Central memory CD4-positive, alpha-beta T cell (primary cell): ENCODE results near the gene FBXW5.

Experiments
- DNase-seq: peaks from one replicate; pipeline ENCODE4 v3.0.0; 2022

Gene FBXW5

GRCh38 chr9:136949239-136949816 lies 4.8 kb upstream of the FBXW5 start:
- DNase-seq, result no peak

- DNase-seq, result no peak
These were observed 3.5 kb upstream of the FBXW5 start for GRCh38 chr9:136947955-136948510.

GRCh38 chr9:136947028-136947891 lies 2.7 kb upstream of the FBXW5 start:
- DNase-seq, result no peak

GRCh38 chr9:136946228-136947027 lies 1.9 kb upstream of the FBXW5 start:
- no peak for DNase-seq

GRCh38 chr9:136945333-136946227 lies 1.0 kb upstream of the FBXW5 start:
- DNase-seq, result no peak

GRCh38 chr9:136944212-136944518 lies 373 bp downstream of the FBXW5 start:
- peak; percentile 33 for DNase-seq

- peak; percentile 28 for DNase-seq
These were observed 987 bp downstream of the FBXW5 start for GRCh38 chr9:136943291-136944211.

- no peak for DNase-seq
These were observed 1.7 kb downstream of the FBXW5 start for GRCh38 chr9:136942881-136943230.

GRCh38 chr9:136942112-136942880 lies 2.2 kb downstream of the FBXW5 start:
- no peak for DNase-seq

GRCh38 chr9:136941231-136942111 lies 3.1 kb downstream of the FBXW5 start:
- no peak for DNase-seq

- no peak for DNase-seq
These were observed 3.9 kb downstream of the FBXW5 start for GRCh38 chr9:136940526-136941230.

- no peak for DNase-seq
These were observed 4.5 kb downstream of the FBXW5 start for GRCh38 chr9:136939996-136940525.

- DNase-seq, result no peak
These were observed 5.0 kb downstream of the FBXW5 start for GRCh38 chr9:136939431-136939995.

GRCh38 chr9:136937186-136938001 lies 7.1 kb downstream of the FBXW5 start:
- no peak for DNase-seq

GRCh38 chr9:136936645-136937170 lies 7.8 kb downstream of the FBXW5 start:
- DNase-seq, result no peak

- DNase-seq, result no peak
These were observed 8.9 kb downstream of the FBXW5 start for GRCh38 chr9:136935651-136936050.

- no peak for DNase-seq
These were observed 10.3 kb downstream of the FBXW5 start for GRCh38 chr9:136934277-136934676.
